Measurements from ENCODE around the gene PDSS2. TPM values are rescaled to one million over a fixed set of nuclear protein-coding genes. Genes with fewer than 3 reads are reported as not detected.

Gene PDSS2
- total RNA-seq, 1 experiment from 2014 or later: 10.2 TPM

GRCh38 chr6:107103082-107103481 is 356.3 kb downstream of the PDSS2 start:
- H3K9me3 Mint-ChIP-seq (ENCODE audit: unreplicated experiment): no peaks in the 10 kb centered on the region
- no peak overlapping the region for H3K4me3 Mint-ChIP-seq (ENCODE audit: unreplicated experiment)
- H3K27me3 Mint-ChIP-seq (ENCODE audit: insufficient read depth, unreplicated experiment): no peaks in the 10 kb centered on the region
- intact Hi-C loops (cut with micrococcal nuclease): no loop called here
- no TSS peak for BruUV-seq (replicated peaks)
- ChIA-PET POLR2A (interaction anchor here (0.8 kb wide), 1 partner anchor 11 kb away, joined by 3 read pairs; no protein-coding TSS in a partner anchor), CTCF (interaction anchor here (0.5 to 1.2 kb wide), 3 partner anchors 11 to 271 kb away, joined by 3 to 4 read pairs (median 3); partner anchors contain the start of gene BEND3)
- no peaks in the 10 kb centered on the region for H3K36me3 Mint-ChIP-seq (ENCODE audit: insufficient read depth, unreplicated experiment)
- H3K27ac Mint-ChIP-seq (ENCODE audit: low read depth, unreplicated experiment): no peak overlapping the region
- H3K4me1 Mint-ChIP-seq (ENCODE audit: insufficient read depth, unreplicated experiment): no peaks in the 10 kb centered on the region
- TF ChIP-seq, protein P1, sequence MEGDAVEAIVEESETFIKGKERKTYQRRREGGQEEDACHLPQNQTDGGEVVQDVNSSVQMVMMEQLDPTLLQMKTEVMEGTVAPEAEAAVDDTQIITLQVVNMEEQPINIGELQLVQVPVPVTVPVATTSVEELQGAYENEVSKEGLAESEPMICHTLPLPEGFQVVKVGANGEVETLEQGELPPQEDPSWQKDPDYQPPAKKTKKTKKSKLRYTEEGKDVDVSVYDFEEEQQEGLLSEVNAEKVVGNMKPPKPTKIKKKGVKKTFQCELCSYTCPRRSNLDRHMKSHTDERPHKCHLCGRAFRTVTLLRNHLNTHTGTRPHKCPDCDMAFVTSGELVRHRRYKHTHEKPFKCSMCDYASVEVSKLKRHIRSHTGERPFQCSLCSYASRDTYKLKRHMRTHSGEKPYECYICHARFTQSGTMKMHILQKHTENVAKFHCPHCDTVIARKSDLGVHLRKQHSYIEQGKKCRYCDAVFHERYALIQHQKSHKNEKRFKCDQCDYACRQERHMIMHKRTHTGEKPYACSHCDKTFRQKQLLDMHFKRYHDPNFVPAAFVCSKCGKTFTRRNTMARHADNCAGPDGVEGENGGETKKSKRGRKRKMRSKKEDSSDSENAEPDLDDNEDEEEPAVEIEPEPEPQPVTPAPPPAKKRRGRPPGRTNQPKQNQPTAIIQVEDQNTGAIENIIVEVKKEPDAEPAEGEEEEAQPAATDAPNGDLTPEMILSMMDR (IDR thresholded peaks at IDR 0.05; ENCODE audit: unreplicated experiment): no peak
- no peak for DNase-seq (ENCODE audit: unreplicated experiment)

Other genes with a start within 250 kb of the PDSS2 start
- 0.21 and 0.47 TPM in 2 replicates for gene SOBP, start 30.6 kb upstream of the PDSS2 start, total RNA-seq (2022)